CD14-positive monocyte (primary cell): ENCODE measurements around the gene E2F1. TPM values are rescaled to one million over a fixed set of nuclear protein-coding genes. Genes with fewer than 3 reads are reported as not detected.

Experiments
- DNase-seq, 3 donors: peaks; one replicate each; pipeline ENCODE4 v3.0.0-alpha.2; 2011 to 2022
- H2AFZ ChIP-seq: 2 replicates; pipeline ENCODE4 v1.6.0; 2012; ENCODE audit warnings: mild to moderate bottlenecking, low read depth, low read length, inconsistent platforms; ENCODE audit not compliant: insufficient read depth, poor library complexity, severe bottlenecking
- H3K27ac ChIP-seq, 2 donors: 1 replicate in 1 of 2; 2 replicates in 1 of 2; pipeline ENCODE4 v1.5.1; 2012 to 2013; ENCODE audit warnings: low read length in 2 of 2, control low read depth in 1 of 2, inconsistent platforms in 1 of 2, low read depth in 1 of 2, mild to moderate bottlenecking in 1 of 2
- H3K27me3 ChIP-seq, 2 donors: one replicate each; pipeline versions ENCODE4 v1.6.0 to v1.6.1; 2011 to 2013; ENCODE audit warnings: low read length in 2 of 2; ENCODE audit not compliant: control insufficient read depth in 2 of 2, insufficient read depth in 2 of 2
- H3K36me3 ChIP-seq, 2 donors: replicated peaks in 1 of 2; 1 replicate in 1 of 2; 2 replicates in 1 of 2; pipeline versions ENCODE4 v1.5.1 to v1.6.1; 2012 to 2013; ENCODE audit warnings: low read length in 2 of 2, control low read depth in 1 of 2, inconsistent platforms in 1 of 2, mild to moderate bottlenecking in 1 of 2; ENCODE audit not compliant: insufficient read depth in 2 of 2, control insufficient read depth in 1 of 2
- H3K4me1 ChIP-seq, 2 donors: 1 replicate in 1 of 2; 2 replicates in 1 of 2; pipeline versions ENCODE4 v1.5.1 to v1.6.1; 2012 to 2013; ENCODE audit warnings: low read length in 2 of 2, control low read depth in 1 of 2, inconsistent platforms in 1 of 2, mild to moderate bottlenecking in 1 of 2, moderate library complexity in 1 of 2; ENCODE audit not compliant: insufficient read depth in 2 of 2, control insufficient read depth in 1 of 2
- H3K4me2 ChIP-seq: replicated peaks from 2 replicates; pipeline ENCODE3; 2012; ENCODE audit warnings: low read length, moderate library complexity, mild to moderate bottlenecking; ENCODE audit not compliant: poor library complexity, severe bottlenecking; ENCODE audit errors: extremely low read depth
- H3K4me3 ChIP-seq, 3 experiments: fragments of 200-600 bp in 1 of 3; sonication (generic) in 1 of 3; replicated peaks in 1 of 3; 1 replicate in 2 of 3; 2 replicates in 1 of 3; pipeline ENCODE4 v1.5.1; 2011 to 2013; ENCODE audit warnings: low read length in 3 of 3, mild to moderate bottlenecking in 3 of 3, control low read depth in 2 of 3, low read depth in 2 of 3, inconsistent platforms in 1 of 3, moderate library complexity in 1 of 3
- H3K79me2 ChIP-seq: 2 replicates; pipeline ENCODE4 v1.6.0; 2012; ENCODE audit warnings: mild to moderate bottlenecking, control low read depth, inconsistent platforms, low read length, moderate library complexity; ENCODE audit not compliant: insufficient read depth
- H3K9ac ChIP-seq: 2 replicates; pipeline ENCODE4 v1.6.0; 2017; ENCODE audit warnings: low read length, mild to moderate bottlenecking; ENCODE audit not compliant: insufficient read depth, poor library complexity, severe bottlenecking
- H3K9me3 ChIP-seq, 2 donors: replicated peaks in 1 of 2; 1 replicate in 1 of 2; 2 replicates in 1 of 2; pipeline versions ENCODE4 v1.5.1 to v1.6.1; 2012 to 2013; ENCODE audit warnings: low read length in 2 of 2, control low read depth in 1 of 2; ENCODE audit not compliant: control insufficient read depth in 1 of 2, insufficient read depth in 1 of 2
- H4K20me1 ChIP-seq: 2 replicates; pipeline ENCODE4 v1.6.0; 2012; ENCODE audit warnings: mild to moderate bottlenecking, low read length, control low read depth, moderate library complexity; ENCODE audit not compliant: insufficient read depth
- H3K27ac Mint-ChIP-seq, 7 donors: one replicate each; pipeline ENCODE4 v1.8.0; 2020; ENCODE audit warnings: mild to moderate bottlenecking in 7 of 7, mixed read lengths in 7 of 7, moderate library complexity in 6 of 7, inconsistent platforms in 2 of 7
- H3K27me3 Mint-ChIP-seq, 3 donors: one replicate each; pipeline ENCODE4 v1.8.0; 2021 to 2022; ENCODE audit warnings: low read depth in 3 of 3, mild to moderate bottlenecking in 3 of 3, mixed read lengths in 3 of 3, moderate library complexity in 3 of 3, inconsistent platforms in 1 of 3
- H3K36me3 Mint-ChIP-seq, 2 donors: one replicate each; pipeline ENCODE4 v1.8.0; 2020; ENCODE audit warnings: mixed read lengths in 2 of 2, inconsistent platforms in 1 of 2, mild to moderate bottlenecking in 1 of 2
- H3K4me1 Mint-ChIP-seq: one replicate; pipeline ENCODE4 v1.8.0; 2020; ENCODE audit warnings: mild to moderate bottlenecking, mixed read lengths
- H3K4me3 Mint-ChIP-seq, 2 donors: one replicate each; pipeline ENCODE4 v1.8.0; 2020; ENCODE audit warnings: mild to moderate bottlenecking in 2 of 2, mixed read lengths in 2 of 2, moderate library complexity in 1 of 2
- H3K9me3 Mint-ChIP-seq, 7 donors: one replicate each; pipeline ENCODE4 v1.8.0; 2020 to 2022; ENCODE audit warnings: mixed read lengths in 7 of 7, mild to moderate bottlenecking in 6 of 7, moderate library complexity in 6 of 7, inconsistent platforms in 2 of 7
- WGBS: methylation state at CpG from one replicate; pipeline ENCODE4 v1.1.5; 2013; ENCODE audit warnings: missing lambda C conversion rate; ENCODE audit not compliant: insufficient coverage; 5-methylcytosine and 5-hydroxymethylcytosine counted together
- intact Hi-C, 2 donors: fragments of 100-400 bp; cut with micrococcal nuclease; formaldehyde crosslinking; loops; one replicate each; pipeline versions ENCODE4 v1.15.0 to v1.15.1; 2023
- polyA plus RNA-seq, 3 donors: library from polyadenylated mRNA; depleted of rRNA in 1 of 3; unstranded in 2 of 3; stranded (reverse) in 1 of 3; fragments of 300-500 nt in 2 of 3; fragments of >200 nt in 1 of 3; fragmentation: Illumina TruSeq in 2 of 3; gene quantifications; 1 replicate in 2 of 3; 2 replicates in 1 of 3; pipeline ENCODE4 v1.2.3, GENCODE V29; 2012 to 2021
- TF ChIP-seq, protein P1 (sequence below): fragments of 200-600 bp; IDR thresholded peaks from one replicate; pipeline ENCODE4 v1.8.0; 2022; ENCODE audit warnings: antibody characterized with exemption, mild to moderate bottlenecking

The E2F1 gene
- polyA plus RNA-seq, 3 donors: 0.17 to 1.1 TPM; not detected in 1

GRCh38 chr20:33676652-33677645 lies 9.2 kb downstream of the E2F1 start:
- peaks cover 6 to 23% of the 10 kb centered on the region in 2 donors for H3K36me3 Mint-ChIP-seq
- Histone ChIP-seq H3K79me2 (peaks cover 13% of the 10 kb centered on the region), H2AFZ (no peak overlapping the region), H3K9ac (no peak overlapping the region), H3K27ac (no peak overlapping the region), H3K36me3 (no peaks in the 10 kb centered on the region), H4K20me1 (no peaks in the 10 kb centered on the region), H3K4me2 (no peak overlapping the region), H3K4me1 (peaks cover 14 to 19% of the 10 kb centered on the region in 2 donors), H3K27me3 (no peaks in the 10 kb centered on the region), H3K4me3 (no peak overlapping the region), H3K9me3 (no peaks in the 10 kb centered on the region)
- H3K4me1 Mint-ChIP-seq: peaks cover 18% of the 10 kb centered on the region
- H3K4me3 Mint-ChIP-seq: no peak overlapping the region
- peaks cover 2 to 9% (median 3%) of the 10 kb centered on the region in 3 donors for H3K27me3 Mint-ChIP-seq
- TF ChIP-seq, protein P1, sequence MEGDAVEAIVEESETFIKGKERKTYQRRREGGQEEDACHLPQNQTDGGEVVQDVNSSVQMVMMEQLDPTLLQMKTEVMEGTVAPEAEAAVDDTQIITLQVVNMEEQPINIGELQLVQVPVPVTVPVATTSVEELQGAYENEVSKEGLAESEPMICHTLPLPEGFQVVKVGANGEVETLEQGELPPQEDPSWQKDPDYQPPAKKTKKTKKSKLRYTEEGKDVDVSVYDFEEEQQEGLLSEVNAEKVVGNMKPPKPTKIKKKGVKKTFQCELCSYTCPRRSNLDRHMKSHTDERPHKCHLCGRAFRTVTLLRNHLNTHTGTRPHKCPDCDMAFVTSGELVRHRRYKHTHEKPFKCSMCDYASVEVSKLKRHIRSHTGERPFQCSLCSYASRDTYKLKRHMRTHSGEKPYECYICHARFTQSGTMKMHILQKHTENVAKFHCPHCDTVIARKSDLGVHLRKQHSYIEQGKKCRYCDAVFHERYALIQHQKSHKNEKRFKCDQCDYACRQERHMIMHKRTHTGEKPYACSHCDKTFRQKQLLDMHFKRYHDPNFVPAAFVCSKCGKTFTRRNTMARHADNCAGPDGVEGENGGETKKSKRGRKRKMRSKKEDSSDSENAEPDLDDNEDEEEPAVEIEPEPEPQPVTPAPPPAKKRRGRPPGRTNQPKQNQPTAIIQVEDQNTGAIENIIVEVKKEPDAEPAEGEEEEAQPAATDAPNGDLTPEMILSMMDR: no peak
- H3K9me3 Mint-ChIP-seq: no peaks in the 10 kb centered on the region
- H3K27ac Mint-ChIP-seq: no peak overlapping the region
- DNase-seq: no peak
- 97% methylated on average over 25 of the region's 31 CpGs for WGBS
- intact Hi-C loops: no loop called here

GRCh38 chr20:33676121-33676520 lies 10.1 kb downstream of the E2F1 start:
- H2AFZ ChIP-seq: no peak overlapping the region
- H3K27me3 ChIP-seq: no peaks in the 10 kb centered on the region
- WGBS: 98% methylated on average over 7 of the region's 11 CpGs
- Mint-ChIP-seq H3K27ac (peak overlapping the region in 2 of 7 donors; percentile 41 to 46), H3K4me1 (peaks cover 17% of the 10 kb centered on the region), H3K9me3 (no peaks in the 10 kb centered on the region), H3K4me3 (no peak overlapping the region), H3K27me3 (peaks cover 2 to 8% (median 3%) of the 10 kb centered on the region in 3 donors), H3K36me3 (peaks cover 4 to 23% of the 10 kb centered on the region in 2 donors)
- intact Hi-C loops: no loop called here
- H3K4me1 ChIP-seq: peaks cover 14 to 19% of the 10 kb centered on the region in 2 donors
- no peaks in the 10 kb centered on the region for H3K9me3 ChIP-seq
- no peaks in the 10 kb centered on the region for H3K36me3 ChIP-seq
- H3K4me3 ChIP-seq: no peak overlapping the region
- no peaks in the 10 kb centered on the region for H4K20me1 ChIP-seq
- no peak overlapping the region for H3K27ac ChIP-seq
- TF ChIP-seq, protein P1: no peak
- no peak overlapping the region for H3K4me2 ChIP-seq
- no peak overlapping the region for H3K9ac ChIP-seq
- H3K79me2 ChIP-seq: peaks cover 9% of the 10 kb centered on the region
- no peak for DNase-seq
